ENCODE data around the gene HNF1A. TPM values are rescaled to one million over a fixed set of nuclear protein-coding genes. Genes with fewer than 3 reads are reported as not detected.

HNF1A gene
- total and polyA plus RNA-seq, 9 of the 15 experiments (the other 6 are each of a cell fraction or from before 2014, with no cell fraction given), result not detected

GRCh38 chr12:121017966-121018491, 39.7 kb downstream of the HNF1A start (continued):
- TF ChIP-seq E2F6 (IDR thresholded peaks at IDR 0.05; ENCODE audit: borderline replicate concordance in 1 of 2, extremely low read depth in 1 of 2, insufficient read depth in 1 of 2, insufficient read length in 1 of 2, low read depth in 1 of 2, low read length in 1 of 2, poor library complexity in 1 of 2, severe bottlenecking in 1 of 2), result peak; percentile 75 to 92
- TF ChIP-seq ZBTB11 (CRISPR knock-in tag; IDR thresholded peaks at IDR 0.05), result peak in 1 of 3 experiments; percentile 93; a peak in 2 of 6 replicates
- no peak for TF ChIP-seq RBBP5 (IDR thresholded peaks at IDR 0.05; ENCODE audit: borderline replicate concordance, insufficient read depth, low read length, poor library complexity, severe bottlenecking)
- peak; percentile 75 for TF ChIP-seq MGA (IDR thresholded peaks at IDR 0.05)
- TF ChIP-seq KLF16 (IDR thresholded peaks at IDR 0.05), result no peak
- TF ChIP-seq SETDB1 (IDR thresholded peaks at IDR 0.05; ENCODE audit: low read length), result no peak
- TF ChIP-seq ETV6 (IDR thresholded peaks at IDR 0.05; ENCODE audit: borderline replicate concordance in 1 of 2, low read depth in 2 of 2, low read length in 1 of 2), result no peak
- TF ChIP-seq ETV6 (CRISPR knock-in tag; IDR thresholded peaks at IDR 0.05; ENCODE audit: borderline replicate concordance), result no peak
- no peak for TF ChIP-seq SMARCA4 (IDR thresholded peaks at IDR 0.05)
- no peak for TF ChIP-seq ZZZ3 (IDR thresholded peaks at IDR 0.05)

Measured in K562 (cell line).